HG03571 (cell line): ENCODE measurements around the gene RPTOR.
"Not testable (repeated sequence)": the region's sequence is repeated elsewhere in the genome, so short reads cannot be mapped to it uniquely, and the experiment has no call there.

ENCODE experiments used
- ATAC-seq: cut with Tn5 transposase; IDR thresholded peaks from one replicate; pipeline ENCODE4 v1.9.1; 2021; ENCODE audit not compliant: unreplicated experiment

The RPTOR gene

GRCh38 chr17:80544655-80545498, at the start of gene RPTOR:
Gene RPTOR, plus strand, starts transcription at chr17:80544838. Its CDS starts 792 bp downstream, at chr17:80545630.
- ATAC-seq: no peak

- ATAC-seq: no peak
Measured at GRCh38 chr17:80497726-80498241, 46.9 kb upstream of the RPTOR start.

- ATAC-seq: no peak
Measured at GRCh38 chr17:80498242-80498919, 46.3 kb upstream of the RPTOR start.

- ATAC-seq: no peak
Measured at GRCh38 chr17:80498920-80499410, 45.7 kb upstream of the RPTOR start.

GRCh38 chr17:80499560-80499959, 45.1 kb upstream of the RPTOR start:
- ATAC-seq: no peak

GRCh38 chr17:80499961-80500665, 44.5 kb upstream of the RPTOR start:
- ATAC-seq: no peak

- ATAC-seq: no peak
Measured at GRCh38 chr17:80501741-80502577, 42.7 kb upstream of the RPTOR start.

- ATAC-seq: no peak
Measured at GRCh38 chr17:80502578-80502877, 42.1 kb upstream of the RPTOR start.

GRCh38 chr17:80503031-80503430, 41.6 kb upstream of the RPTOR start:
- ATAC-seq: no peak

GRCh38 chr17:80503921-80504320, 40.7 kb upstream of the RPTOR start:
- no peak for ATAC-seq

GRCh38 chr17:80504686-80505413, 39.8 kb upstream of the RPTOR start:
- no peak for ATAC-seq

GRCh38 chr17:80507177-80507576, 37.5 kb upstream of the RPTOR start:
- not testable (repeated sequence) for ATAC-seq

- no peak for ATAC-seq
Measured at GRCh38 chr17:80507965-80508364, 36.7 kb upstream of the RPTOR start.

GRCh38 chr17:80509311-80509710, 35.3 kb upstream of the RPTOR start:
- ATAC-seq: no peak

GRCh38 chr17:80510132-80510531, 34.5 kb upstream of the RPTOR start:
- ATAC-seq: no peak

GRCh38 chr17:80510772-80511171, 33.9 kb upstream of the RPTOR start:
- ATAC-seq: no peak

GRCh38 chr17:80511222-80512180, 33.1 kb upstream of the RPTOR start:
- ATAC-seq: no peak

- ATAC-seq: no peak
Measured at GRCh38 chr17:80512233-80512632, 32.4 kb upstream of the RPTOR start.

GRCh38 chr17:80513201-80513600, 31.4 kb upstream of the RPTOR start:
- no peak for ATAC-seq
